ENCODE data around the gene CIB4. TPM values are rescaled to one million over a fixed set of nuclear protein-coding genes. Genes with fewer than 3 reads are reported as not detected.

The CIB4 gene
- total and polyA plus RNA-seq, 2 of the 4 experiments (the other 2 are of a cell fraction): not detected

DNA sequence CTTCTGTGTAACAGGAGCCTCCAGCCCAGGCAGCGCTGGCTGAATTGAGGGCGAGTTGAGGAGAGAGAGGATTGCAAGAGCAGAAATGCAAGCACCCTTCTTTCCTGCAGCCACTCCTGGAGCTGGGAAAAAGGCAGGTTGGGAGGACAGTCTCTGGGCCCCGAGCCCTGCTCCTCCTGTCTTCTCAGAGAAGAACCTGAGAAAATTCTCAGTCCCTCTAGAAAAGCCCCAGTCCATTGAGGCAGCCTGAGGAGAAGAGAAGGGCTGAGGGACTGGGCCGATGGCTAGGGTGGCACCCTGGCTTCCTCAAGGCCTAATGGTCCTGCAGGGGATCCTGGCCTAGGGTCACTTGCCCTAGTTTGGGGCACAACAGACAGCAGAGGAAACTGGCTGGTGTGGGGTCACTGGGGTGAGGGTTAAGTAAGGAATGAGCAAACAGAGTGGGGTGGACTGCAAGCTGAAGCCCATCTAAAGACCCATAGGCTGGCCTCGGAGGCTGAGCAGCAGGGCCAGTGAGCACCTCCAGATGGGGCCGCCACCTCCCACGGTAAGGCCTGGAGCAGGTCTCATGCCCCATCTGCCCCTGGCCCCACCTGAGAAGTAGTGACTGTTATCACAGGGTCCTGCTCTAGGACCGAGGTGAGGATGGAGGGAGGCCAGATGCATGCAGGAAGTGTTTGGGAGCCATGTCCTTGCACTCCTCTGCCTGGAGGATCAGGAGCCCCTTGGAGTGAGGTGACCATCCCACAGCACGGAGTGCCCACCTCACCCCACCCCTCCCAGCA, 12.4 kb downstream of the CIB4 start:
- Histone ChIP-seq H4K8ac (ENCODE audit: low read depth in 2 of 2, low read length in 2 of 2) (no peak overlapping the region), H2BK5ac (ENCODE audit: low read depth, low read length, poor library complexity, severe bottlenecking) (no peak overlapping the region), H4K5ac (ENCODE audit: low read depth, low read length) (no peak overlapping the region), H3K9me3 (ENCODE audit: control insufficient read depth, insufficient read depth, low read length) (peaks cover 2% of the 10 kb centered on the region; the same call in 1 of the 2 replicates), H4K20me1 (ENCODE audit: insufficient read depth, low read length) (no peaks in the 10 kb centered on the region), H3K36me3 (ENCODE audit: control insufficient read depth, insufficient read depth, low read length) (no peaks in the 10 kb centered on the region), H2AFZ (replicated peaks; ENCODE audit: low read length, poor library complexity) (no peak overlapping the region), H3K9ac (ENCODE audit: low read depth, low read length) (no peak overlapping the region), H3K9me1 (ENCODE audit: insufficient read depth, low read length) (no peaks in the 10 kb centered on the region), H2BK120ac (ENCODE audit: low read depth, low read length) (no peak overlapping the region), H3K56ac (ENCODE audit: extremely low read depth, insufficient read depth, low read length) (no peak overlapping the region), H2BK15ac (ENCODE audit: low read depth, low read length) (no peak overlapping the region), H3K4ac (ENCODE audit: low read depth, low read length) (no peak overlapping the region), H3K14ac (replicated peaks; ENCODE audit: low read depth, low read length) (no peak overlapping the region), H3K18ac (ENCODE audit: low read depth, low read length) (no peak overlapping the region), H2BK20ac (ENCODE audit: low read depth, low read length) (no peak overlapping the region), H3K27me3 (ENCODE audit: control insufficient read depth, insufficient read depth, low read length) (peaks cover 26% of the 10 kb centered on the region), H3K4me2 (ENCODE audit: low read depth, low read length) (no peak overlapping the region), H2AK9ac (replicated peaks; ENCODE audit: low read depth, low read length, poor library complexity) (no peak overlapping the region), H3K4me1 (ENCODE audit: control insufficient read depth, insufficient read depth, low read length) (peaks cover 2% of the 10 kb centered on the region), H2AK5ac (ENCODE audit: low read depth, low read length) (no peak overlapping the region), H3K27ac (ENCODE audit: insufficient read depth, low read length) (no peak overlapping the region), H3K79me1 (ENCODE audit: low read depth in 1 of 2, low read length in 2 of 2) (no peaks in the 10 kb centered on the region), H3K4me3 (ENCODE audit: insufficient read depth, low read depth, low read length) (no peak overlapping the region), H3K23ac (ENCODE audit: low read depth, low read length) (no peak overlapping the region), H4K91ac (ENCODE audit: insufficient read depth, low read depth, low read length) (no peak overlapping the region)
- no TSS peak for BruUV-seq (replicated peaks)
- CTCF ChIA-PET: no interaction called here
- TF ChIP-seq MXI1 (IDR thresholded peaks at IDR 0.05; ENCODE audit: borderline replicate concordance, low read depth, low read length): no peak
- TF ChIP-seq FOS (IDR thresholded peaks at IDR 0.05; ENCODE audit: low read depth, low read length): no peak
- TF ChIP-seq MAZ (IDR thresholded peaks at IDR 0.05; ENCODE audit: borderline replicate concordance, low read depth, low read length): no peak
- no peak for TF ChIP-seq CHD1 (IDR thresholded peaks at IDR 0.05; ENCODE audit: low read depth, low read length)
- no peak for TF ChIP-seq SMC3 (IDR thresholded peaks at IDR 0.05; ENCODE audit: low read depth, low read length)
- TF ChIP-seq CEBPB (IDR thresholded peaks at IDR 0.05; ENCODE audit: low read depth, low read length): no peak
- TF ChIP-seq CTCF (conservative IDR thresholded peaks at IDR 0.05; ENCODE audit: low read depth, low read length): no peak
- no peak for TF ChIP-seq POLR2A (IDR thresholded peaks at IDR 0.05; ENCODE audit: low read depth, low read length)
- no peak for TF ChIP-seq RAD21 (IDR thresholded peaks at IDR 0.05; ENCODE audit: low read length)
- POLR2A ChIA-PET (ENCODE audit: unreplicated experiment): no interaction called here
- in situ Hi-C loops (cut with MboI; ENCODE audit: low sequenced_read_pairs): no loop called here
- WGBS, 2 experiments (ENCODE audit: extremely low coverage in 2 of 2, insufficient read length in 1 of 2): 90% methylated on average over 2 of the region's 9 CpGs; no CpG with 5 or more reads in 1 of the 2 experiments
- intact Hi-C loops (cut with micrococcal nuclease): no loop called here
- DNase-seq: no peak
- no peak for ATAC-seq (ENCODE audit: low read depth)
- dilution Hi-C loops (cut with HindIII; ENCODE audit: low sequenced_read_pairs, unreplicated experiment): no loop called here

Data from IMR-90 (cell line).